LNCaP clone FGC (cell line): ENCODE results near the gene SNTN.

Experiments
- DNase-seq: peaks from one replicate; pipeline ENCODE4 v3.0.0-alpha.2; 2011; ENCODE audit warnings: low read depth
- H3K4me3 ChIP-seq: 2 replicates; pipeline ENCODE4 v1.5.1; 2011; ENCODE audit warnings: mild to moderate bottlenecking, low read depth, low read length, control low read depth
- TF ChIP-seq, protein P1 (sequence below): IDR thresholded peaks from 2 replicates; pipeline ENCODE4 v1.5.1; 2012; ENCODE audit warnings: mild to moderate bottlenecking; ENCODE audit not compliant: control insufficient read depth, insufficient read depth; ENCODE audit errors: extremely low read depth

The SNTN gene

DNA sequence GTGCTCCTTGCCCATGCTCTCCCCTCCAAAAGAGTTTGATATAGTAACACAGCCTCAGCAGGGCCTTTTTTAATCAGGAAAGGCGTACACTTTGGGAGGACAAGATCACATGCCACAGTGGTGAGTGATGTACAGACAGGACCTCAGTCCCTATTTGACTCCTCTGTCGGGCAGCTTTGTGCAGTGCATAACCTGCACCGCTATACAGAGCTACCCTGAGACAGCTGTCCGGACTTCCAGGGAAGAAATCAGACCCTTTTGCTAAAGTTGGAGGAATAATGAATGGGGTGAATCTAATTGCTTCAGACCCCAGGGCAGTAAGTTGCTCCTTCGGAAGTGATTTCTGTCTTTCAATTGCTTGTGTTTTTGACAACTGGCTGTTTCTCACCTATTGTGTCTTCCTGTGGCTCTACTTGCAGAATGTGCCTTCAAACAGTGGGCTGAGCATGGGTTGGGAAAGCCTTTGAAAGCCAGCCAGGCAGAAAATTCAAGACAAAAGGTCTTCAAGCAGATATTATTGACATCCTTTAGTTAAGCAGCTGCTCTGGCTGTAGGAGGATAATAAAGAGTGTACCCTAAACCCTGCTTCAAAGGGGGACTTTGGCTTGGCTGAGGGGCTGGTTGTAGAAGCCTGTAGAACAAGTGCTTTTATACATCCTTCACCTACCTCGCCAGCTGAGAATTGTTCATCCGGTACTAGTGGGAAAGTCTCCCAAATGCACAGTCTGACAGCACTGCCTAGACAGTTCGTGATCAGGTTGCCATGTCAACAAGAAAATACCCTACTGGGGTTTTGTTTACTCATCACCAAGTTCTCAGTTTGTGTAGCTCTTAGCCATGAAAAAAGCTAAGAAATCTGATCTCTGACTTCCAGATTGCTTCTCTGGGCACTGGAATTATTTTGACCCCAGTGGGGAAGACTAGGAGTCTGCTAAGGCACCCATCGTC lies 35.1 kb downstream of the SNTN start:
- H3K4me3 ChIP-seq: no peak overlapping the region
- TF ChIP-seq, protein P1, sequence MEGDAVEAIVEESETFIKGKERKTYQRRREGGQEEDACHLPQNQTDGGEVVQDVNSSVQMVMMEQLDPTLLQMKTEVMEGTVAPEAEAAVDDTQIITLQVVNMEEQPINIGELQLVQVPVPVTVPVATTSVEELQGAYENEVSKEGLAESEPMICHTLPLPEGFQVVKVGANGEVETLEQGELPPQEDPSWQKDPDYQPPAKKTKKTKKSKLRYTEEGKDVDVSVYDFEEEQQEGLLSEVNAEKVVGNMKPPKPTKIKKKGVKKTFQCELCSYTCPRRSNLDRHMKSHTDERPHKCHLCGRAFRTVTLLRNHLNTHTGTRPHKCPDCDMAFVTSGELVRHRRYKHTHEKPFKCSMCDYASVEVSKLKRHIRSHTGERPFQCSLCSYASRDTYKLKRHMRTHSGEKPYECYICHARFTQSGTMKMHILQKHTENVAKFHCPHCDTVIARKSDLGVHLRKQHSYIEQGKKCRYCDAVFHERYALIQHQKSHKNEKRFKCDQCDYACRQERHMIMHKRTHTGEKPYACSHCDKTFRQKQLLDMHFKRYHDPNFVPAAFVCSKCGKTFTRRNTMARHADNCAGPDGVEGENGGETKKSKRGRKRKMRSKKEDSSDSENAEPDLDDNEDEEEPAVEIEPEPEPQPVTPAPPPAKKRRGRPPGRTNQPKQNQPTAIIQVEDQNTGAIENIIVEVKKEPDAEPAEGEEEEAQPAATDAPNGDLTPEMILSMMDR: no peak
- DNase-seq: no peak

DNA sequence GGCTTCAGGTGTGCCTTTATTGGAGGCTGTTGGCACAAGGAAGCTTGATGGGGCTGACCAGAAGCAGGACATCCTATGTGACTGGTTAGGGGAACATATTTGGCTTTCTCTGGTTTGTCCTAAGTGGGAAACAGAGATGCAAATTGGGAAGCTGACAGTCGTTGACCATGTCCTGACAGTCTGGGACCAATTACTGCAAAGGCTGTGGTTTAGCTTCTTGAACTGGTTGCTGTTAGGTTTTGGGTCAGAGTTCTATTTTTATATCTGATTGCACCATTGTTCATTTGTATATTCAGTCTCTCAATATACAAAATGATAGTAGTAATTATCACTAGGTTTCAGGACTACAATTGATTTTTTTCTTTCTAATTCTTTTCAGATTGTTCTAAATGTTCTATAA lies 36.8 kb downstream of the SNTN start:
- TF ChIP-seq, protein P1: no peak
- no peak overlapping the region for H3K4me3 ChIP-seq
- DNase-seq: no peak

DNA sequence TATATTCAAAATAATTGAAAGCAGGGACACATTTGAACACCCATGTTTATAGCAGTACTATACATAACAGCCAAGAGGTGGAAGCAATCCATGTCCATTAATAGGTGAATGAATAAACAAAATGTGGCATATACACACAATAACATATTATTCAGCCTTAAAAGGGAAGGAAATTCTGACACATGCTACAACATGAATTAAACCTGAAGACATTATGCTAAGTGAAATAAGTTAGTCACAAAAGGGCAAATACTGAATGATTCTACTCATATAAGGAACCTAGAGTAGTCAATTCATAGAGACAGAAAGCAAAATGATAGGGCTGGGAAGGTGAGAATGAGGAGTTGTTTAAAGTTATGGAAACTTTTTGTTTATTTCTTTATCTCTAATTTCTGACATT lies 40.9 kb downstream of the SNTN start:
- TF ChIP-seq, protein P1: no peak
- DNase-seq: no peak

DNA sequence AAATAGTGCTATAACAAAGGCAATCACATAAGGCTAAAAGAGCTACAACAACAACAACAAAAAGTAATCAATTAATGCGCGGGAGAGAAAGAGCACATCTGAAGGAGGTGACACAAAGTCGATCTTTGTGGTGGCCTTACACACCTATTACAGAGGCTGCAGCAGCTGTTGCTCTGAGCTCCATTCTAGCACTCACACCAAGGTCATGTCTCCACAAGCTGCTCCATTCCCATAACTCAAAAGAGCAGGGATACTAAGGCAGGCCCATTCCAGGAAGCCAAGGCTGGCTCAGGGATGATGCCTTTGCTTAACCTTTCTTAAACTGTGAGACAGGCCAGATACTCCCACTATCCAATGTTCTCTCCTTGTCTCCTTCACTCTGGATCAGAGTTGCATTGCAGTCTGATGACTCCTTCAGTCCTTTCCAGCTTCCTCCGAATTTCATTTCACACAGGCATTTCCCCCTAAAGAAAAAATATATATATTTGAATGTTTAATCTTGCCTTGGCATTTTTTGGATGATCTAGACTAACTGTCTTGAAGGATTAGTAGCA lies 52.7 kb downstream of the SNTN start:
- no peak for DNase-seq
- TF ChIP-seq, protein P1: no peak
- no peak overlapping the region for H3K4me3 ChIP-seq

More for the DNA sequence above, 40.9 kb downstream of the SNTN start:
- no peak overlapping the region for H3K4me3 ChIP-seq

DNA sequence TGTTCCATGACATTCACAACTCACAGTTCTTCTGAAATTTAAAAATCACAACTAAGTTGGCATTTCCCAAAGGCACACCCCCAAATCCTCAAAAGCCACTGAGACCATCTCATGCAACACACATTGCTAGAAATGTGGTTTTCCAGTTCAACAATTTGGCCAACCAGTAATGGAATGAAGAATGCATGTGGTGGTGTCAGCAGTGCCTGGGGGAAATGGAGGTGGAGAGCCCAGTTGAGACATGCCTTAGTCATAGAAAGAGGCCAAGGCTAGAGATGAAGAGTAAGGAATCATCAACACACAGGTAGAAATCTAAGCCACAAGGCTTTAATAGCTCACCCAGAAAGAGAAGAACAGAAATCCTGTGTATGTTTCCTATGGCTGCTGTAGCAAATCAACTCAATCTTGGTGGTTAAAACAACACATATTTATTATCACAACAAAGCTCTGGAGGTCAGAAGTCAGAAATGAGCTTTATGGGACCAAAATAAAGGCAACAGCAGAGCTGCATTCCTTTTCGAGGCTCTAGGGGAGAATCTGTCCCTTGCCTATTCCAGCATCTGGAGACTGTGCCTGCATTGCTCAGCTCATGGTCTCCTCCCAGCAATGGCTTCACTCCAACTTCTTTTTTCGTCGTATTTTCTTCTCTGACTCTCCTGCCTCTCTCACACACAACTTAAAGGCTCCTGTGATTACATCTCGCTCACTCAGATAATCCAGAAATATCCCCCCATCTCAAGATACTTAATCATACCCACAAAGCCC lies 54.0 kb downstream of the SNTN start:
- DNase-seq: no peak
- no peak overlapping the region for H3K4me3 ChIP-seq
- TF ChIP-seq, protein P1: no peak

DNA sequence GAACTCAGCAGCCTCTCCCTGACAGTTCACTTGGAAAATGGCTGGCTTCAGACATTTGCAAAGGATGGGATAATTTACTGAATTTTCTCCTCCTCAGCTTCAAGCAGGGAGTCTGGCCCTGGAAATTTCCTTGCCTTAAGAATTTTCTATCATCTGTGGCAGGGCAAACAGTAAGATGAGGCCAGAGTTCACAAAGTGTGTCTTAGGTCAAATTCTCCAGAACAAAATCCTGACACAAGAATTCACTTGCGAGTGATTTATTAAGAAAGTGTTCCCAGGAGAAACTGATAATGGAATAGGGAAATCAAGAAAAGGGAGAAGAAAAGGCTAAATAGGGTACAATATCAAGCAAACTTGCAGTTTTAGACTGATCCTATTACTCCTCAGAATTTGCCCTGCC lies 55.3 kb downstream of the SNTN start:
- no peak overlapping the region for H3K4me3 ChIP-seq
- TF ChIP-seq, protein P1: no peak
- DNase-seq: no peak
